ENCODE results near the gene SNED1.

SNED1 gene

DNA sequence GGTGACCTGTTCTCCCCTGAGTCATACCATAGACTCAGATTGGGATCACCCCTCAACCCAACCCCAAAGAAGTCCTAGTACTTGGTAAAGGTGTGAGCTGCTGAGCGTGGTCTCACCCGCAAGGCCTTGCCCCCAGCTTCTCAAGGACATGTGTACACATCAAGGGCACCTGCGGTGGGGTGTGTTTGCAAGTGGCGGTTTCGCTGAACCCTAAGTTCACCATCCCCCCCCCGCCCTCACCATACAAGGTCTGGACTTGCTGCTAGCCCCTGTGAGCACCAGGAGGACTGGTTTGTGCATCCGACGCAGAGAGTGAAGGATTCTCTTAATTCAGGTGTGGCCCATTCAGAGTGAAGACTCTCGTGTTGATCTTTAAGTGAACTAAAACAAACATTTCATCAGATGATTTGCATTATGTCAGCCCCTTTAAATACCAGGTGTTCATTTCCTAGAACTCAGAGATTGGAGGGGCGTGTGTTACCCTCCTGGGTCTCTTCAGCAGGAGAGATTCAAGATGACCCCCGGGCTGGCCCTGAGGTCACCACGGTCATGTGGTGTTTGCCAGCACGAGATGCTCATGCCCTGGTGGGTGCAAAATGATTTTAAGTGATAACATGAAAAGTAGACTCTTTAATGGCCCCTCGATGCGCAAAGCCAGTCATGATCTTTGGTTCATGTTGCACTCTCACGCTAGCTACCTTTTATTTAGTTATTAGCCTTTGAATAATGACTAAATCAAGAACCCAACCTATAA is 75.8 kb downstream of the SNED1 start:
- no peaks in the 10 kb centered on the region for H3K36me3 ChIP-seq (ENCODE audit: insufficient read depth, low read length)
- no peak overlapping the region for H3K4me3 ChIP-seq
- no peak for DNase-seq (ENCODE audit: low read depth, low spot score)
- H3K9ac ChIP-seq (ENCODE audit: insufficient read length): no peak overlapping the region
- H3K27ac ChIP-seq: no peak overlapping the region
- H3K9me3 ChIP-seq (ENCODE audit: low read depth, low read length): no peaks in the 10 kb centered on the region
- TF ChIP-seq FOXP2 (optimal IDR thresholded peaks at IDR 0.05; ENCODE audit: control extremely low read depth, extremely low read length, insufficient read depth): no peak
- TF ChIP-seq POLR2AphosphoS5 (IDR thresholded peaks at IDR 0.05; ENCODE audit: borderline replicate concordance, low read depth, low read length): no peak
- TF ChIP-seq EZH2 (IDR thresholded peaks at IDR 0.05): no peak

DNA sequence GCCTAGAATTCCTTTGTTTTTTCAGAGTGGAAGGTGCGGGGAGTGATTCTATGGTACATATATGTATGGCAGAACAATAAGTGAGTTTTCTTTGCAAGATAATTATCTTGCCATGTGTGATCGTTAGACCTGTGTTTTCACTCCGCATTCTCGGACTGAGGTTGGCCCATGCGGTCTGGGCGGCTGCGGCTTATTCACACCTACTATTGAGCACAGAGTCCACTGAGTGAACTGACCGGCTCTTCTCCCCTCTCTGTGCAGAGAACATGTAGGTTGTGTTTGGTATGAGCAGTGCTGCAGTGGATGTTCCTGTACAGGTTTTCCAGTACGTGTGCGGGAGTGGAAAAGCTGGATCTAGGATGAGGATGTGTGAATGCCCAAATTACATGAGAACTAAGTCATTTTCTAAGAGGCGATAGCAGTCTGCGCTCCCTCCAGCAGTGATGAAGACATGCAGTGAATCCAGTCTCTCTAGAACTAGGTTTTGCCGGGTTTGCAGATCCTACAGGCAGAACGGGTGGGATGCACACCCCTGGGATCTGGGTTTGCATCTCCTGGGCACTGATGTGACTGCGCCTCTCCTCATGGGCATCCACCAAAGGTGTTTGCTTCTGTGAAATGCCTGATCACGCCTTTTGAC is 76.6 kb downstream of the SNED1 start:
- DNase-seq (ENCODE audit: low read depth, low spot score): no peak
- Histone ChIP-seq H3K9me3 (ENCODE audit: low read depth, low read length) (no peaks in the 10 kb centered on the region), H3K36me3 (ENCODE audit: insufficient read depth, low read length) (no peaks in the 10 kb centered on the region), H3K27ac (no peak overlapping the region), H3K4me3 (no peak overlapping the region), H3K9ac (ENCODE audit: insufficient read length) (no peak overlapping the region)
- no peak for TF ChIP-seq EZH2 (IDR thresholded peaks at IDR 0.05)
- no peak for TF ChIP-seq FOXP2 (optimal IDR thresholded peaks at IDR 0.05; ENCODE audit: control extremely low read depth, extremely low read length, insufficient read depth)
- no peak for TF ChIP-seq POLR2AphosphoS5 (IDR thresholded peaks at IDR 0.05; ENCODE audit: borderline replicate concordance, low read depth, low read length)

DNA sequence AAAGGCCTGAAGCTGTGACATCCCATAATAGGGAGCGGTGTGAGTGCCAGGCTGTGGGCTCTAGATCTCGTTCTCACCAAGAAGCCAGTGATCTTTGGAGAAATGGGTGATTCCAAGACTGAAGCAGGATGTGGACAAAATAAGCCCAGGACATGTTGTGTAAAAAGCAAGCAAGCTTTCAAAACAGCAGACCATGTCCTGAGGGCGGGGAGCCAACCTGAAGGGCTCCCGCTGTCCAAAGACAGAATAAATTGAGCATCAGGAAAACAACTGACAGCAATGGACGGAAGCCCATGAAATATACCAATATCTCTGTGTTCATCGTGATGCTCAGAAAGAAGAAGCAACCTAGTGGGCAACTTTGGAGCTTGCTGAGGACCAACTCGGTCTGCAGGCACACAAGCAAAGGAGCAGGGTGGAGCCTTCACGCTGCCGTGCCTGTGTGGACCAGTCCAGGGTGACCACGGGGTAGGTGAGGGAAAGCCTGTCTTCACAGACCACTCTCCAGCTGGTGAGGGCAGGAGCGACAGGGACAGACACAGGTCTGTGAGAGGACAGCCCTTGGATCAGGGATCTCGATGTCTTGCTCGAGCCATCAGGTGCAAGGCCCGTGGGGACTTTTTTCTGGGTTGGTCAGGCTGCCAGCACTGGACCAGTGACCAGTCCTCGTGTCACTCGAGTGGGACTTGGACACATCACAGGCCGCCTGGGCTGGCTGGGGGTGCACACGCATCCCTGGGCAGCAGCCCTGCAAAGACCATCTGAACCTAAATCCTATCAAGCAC is 82.2 kb downstream of the SNED1 start:
- TF ChIP-seq FOXP2 (optimal IDR thresholded peaks at IDR 0.05; ENCODE audit: control extremely low read depth, extremely low read length, insufficient read depth) (no peak), EZH2 (IDR thresholded peaks at IDR 0.05) (no peak), POLR2AphosphoS5 (IDR thresholded peaks at IDR 0.05; ENCODE audit: borderline replicate concordance, low read depth, low read length) (no peak)
- Histone ChIP-seq H3K9ac (ENCODE audit: insufficient read length) (no peak overlapping the region), H3K9me3 (ENCODE audit: low read depth, low read length) (peaks cover 4% of the 10 kb centered on the region; the same call in 1 of the 2 replicates), H3K36me3 (ENCODE audit: insufficient read depth, low read length) (no peaks in the 10 kb centered on the region), H3K27ac (no peak overlapping the region), H3K4me3 (no peak overlapping the region)
- DNase-seq (ENCODE audit: low read depth, low spot score): no peak

DNA sequence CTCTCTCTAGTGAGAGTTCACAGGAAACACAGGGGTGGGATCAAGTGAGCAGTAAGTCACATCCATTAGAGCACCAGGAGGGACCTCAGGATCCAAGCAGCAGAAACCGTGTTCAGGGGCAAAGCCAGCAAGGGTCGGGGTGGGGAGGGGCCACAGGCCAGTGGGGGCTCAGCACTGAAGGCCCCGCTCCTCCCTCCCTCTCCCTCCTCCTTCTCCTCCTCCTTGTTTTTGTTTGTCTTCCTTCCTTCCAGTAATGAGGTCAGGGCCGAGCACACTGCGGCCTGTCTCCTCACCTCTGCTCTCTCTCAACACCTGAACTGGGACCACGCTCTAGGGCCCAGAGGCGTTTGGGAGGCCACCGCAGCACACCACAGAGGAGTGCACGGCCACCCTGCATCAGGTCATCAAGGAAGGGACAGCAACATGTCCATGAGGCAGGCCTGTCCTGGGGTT is 82.8 kb downstream of the SNED1 start:
- peaks cover 1% of the 10 kb centered on the region; the same call in 1 of the 2 replicates for H3K36me3 ChIP-seq (ENCODE audit: insufficient read depth, low read length)
- TF ChIP-seq EZH2 (IDR thresholded peaks at IDR 0.05) (no peak), POLR2AphosphoS5 (IDR thresholded peaks at IDR 0.05; ENCODE audit: borderline replicate concordance, low read depth, low read length) (no peak), FOXP2 (optimal IDR thresholded peaks at IDR 0.05; ENCODE audit: control extremely low read depth, extremely low read length, insufficient read depth) (no peak)

DNA sequence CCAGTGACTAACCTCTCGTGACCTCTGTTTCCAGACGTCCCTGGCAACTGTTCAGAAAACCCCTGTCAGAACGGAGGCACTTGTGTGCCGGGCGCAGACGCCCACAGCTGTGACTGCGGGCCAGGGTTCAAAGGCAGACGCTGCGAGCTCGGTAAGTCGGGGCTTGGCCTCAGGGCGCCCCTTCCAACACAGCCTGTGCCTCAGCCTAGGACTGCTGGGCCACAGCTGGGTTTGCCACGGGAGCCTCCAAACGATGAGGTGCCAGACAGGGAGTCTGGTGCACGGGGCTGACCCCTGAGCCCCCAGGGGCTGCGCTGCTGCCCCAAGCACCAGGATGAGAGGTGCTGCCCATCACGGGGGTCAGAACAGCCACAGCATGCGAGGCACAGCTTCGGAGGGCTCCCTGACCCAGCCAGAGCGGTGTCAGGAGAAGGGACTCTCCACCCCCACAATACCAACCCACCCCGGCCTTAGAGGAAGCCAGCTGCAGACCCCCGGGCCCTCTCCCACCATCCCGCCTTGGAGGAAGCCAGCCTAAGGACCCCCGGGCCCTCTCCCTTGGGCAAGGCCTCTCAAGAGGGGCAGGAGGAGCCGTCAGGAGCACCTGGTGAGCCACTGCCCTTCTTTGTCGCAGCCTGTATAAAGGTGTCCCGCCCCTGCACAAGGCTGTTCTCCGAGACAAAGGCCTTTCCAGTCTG is 83.4 kb downstream of the SNED1 start:
- Histone ChIP-seq H3K4me3 (no peak overlapping the region), H3K9ac (ENCODE audit: insufficient read length) (no peak overlapping the region), H3K27ac (no peak overlapping the region), H3K36me3 (ENCODE audit: insufficient read depth, low read length) (peaks cover 7% of the 10 kb centered on the region), H3K9me3 (ENCODE audit: low read depth, low read length) (peaks cover 4% of the 10 kb centered on the region; the same call in 1 of the 2 replicates)
- TF ChIP-seq POLR2AphosphoS5 (IDR thresholded peaks at IDR 0.05; ENCODE audit: borderline replicate concordance, low read depth, low read length) (no peak), EZH2 (IDR thresholded peaks at IDR 0.05) (no peak), FOXP2 (optimal IDR thresholded peaks at IDR 0.05; ENCODE audit: control extremely low read depth, extremely low read length, insufficient read depth) (no peak)
- DNase-seq (ENCODE audit: low read depth, low spot score): no peak

More for the DNA sequence above, 82.8 kb downstream of the SNED1 start:
- no peak for DNase-seq (ENCODE audit: low read depth, low spot score)
- Histone ChIP-seq H3K9me3 (ENCODE audit: low read depth, low read length) (peaks cover 4% of the 10 kb centered on the region; the same call in 1 of the 2 replicates), H3K9ac (ENCODE audit: insufficient read length) (no peak overlapping the region), H3K4me3 (no peak overlapping the region), H3K27ac (no peak overlapping the region)

DNA sequence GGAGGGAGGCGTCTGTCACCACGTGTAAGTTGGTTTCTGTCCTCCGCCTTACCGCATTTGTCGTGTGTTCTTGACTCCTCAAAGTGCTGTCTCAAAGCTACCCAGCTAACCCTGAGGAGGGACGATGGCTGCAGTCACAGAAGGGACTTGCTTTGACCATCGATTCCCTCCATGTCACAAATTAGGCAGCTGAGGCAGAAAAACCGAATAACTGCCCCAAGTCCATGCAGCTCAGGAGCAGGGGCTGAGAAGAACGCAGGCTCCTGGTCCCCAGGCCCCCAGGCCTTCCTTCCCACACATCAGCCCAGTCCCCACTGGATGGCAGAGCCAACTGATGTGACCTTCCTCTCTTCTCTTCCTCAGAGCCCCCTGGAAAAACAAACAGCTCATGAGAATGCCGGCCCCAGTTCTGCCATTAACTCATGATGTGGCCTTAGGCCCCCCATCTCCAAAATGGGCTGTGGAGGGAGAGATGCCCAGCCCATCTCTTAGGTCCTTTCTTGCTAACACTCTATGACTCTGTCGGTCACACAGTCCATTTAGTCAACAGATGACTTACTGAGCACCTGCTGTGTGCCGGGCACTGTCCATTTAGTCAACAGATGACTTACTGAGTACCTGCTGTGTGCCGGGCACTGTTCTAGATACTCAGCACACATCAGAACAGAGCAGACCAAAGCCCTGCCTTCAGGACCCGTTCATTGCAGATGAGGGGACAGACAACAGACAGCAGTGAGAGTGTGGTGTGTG is 84.1 kb downstream of the SNED1 start:
- H3K27ac ChIP-seq: no peak overlapping the region
- H3K36me3 ChIP-seq (ENCODE audit: insufficient read depth, low read length): peaks cover 13% of the 10 kb centered on the region
- H3K4me3 ChIP-seq: no peak overlapping the region
- peaks cover 4% of the 10 kb centered on the region; the same call in 1 of the 2 replicates for H3K9me3 ChIP-seq (ENCODE audit: low read depth, low read length)
- TF ChIP-seq FOXP2 (optimal IDR thresholded peaks at IDR 0.05; ENCODE audit: control extremely low read depth, extremely low read length, insufficient read depth) (no peak), POLR2AphosphoS5 (IDR thresholded peaks at IDR 0.05; ENCODE audit: borderline replicate concordance, low read depth, low read length) (no peak)
- no peak overlapping the region for H3K9ac ChIP-seq (ENCODE audit: insufficient read length)
- no peak for DNase-seq (ENCODE audit: low read depth, low spot score)

DNA sequence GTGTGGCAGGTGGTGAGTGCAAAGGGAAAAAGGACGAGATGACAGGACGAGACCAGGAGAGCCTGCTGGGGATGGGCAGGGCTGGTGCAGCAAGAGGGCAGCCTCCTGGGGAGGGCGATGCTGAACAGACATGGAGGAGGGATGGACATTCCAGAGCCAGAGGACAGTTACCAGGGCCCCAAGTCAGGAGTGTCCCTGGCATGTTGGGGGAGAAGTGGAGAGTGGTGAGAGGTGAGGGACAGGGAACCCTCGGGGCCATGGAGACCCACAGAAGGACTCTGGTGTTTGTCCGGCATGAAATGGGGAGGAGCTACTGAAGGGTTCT is 84.6 kb downstream of the SNED1 start:
- H3K27ac ChIP-seq: no peak overlapping the region

More for the DNA sequence above, 84.6 kb downstream of the SNED1 start:
- no peak for DNase-seq (ENCODE audit: low read depth, low spot score)
- Histone ChIP-seq H3K9me3 (ENCODE audit: low read depth, low read length) (peaks cover 4% of the 10 kb centered on the region; the same call in 1 of the 2 replicates), H3K9ac (ENCODE audit: insufficient read length) (no peak overlapping the region), H3K4me3 (no peak overlapping the region), H3K36me3 (ENCODE audit: insufficient read depth, low read length) (peaks cover 19% of the 10 kb centered on the region)
- TF ChIP-seq POLR2AphosphoS5 (IDR thresholded peaks at IDR 0.05; ENCODE audit: borderline replicate concordance, low read depth, low read length) (no peak), FOXP2 (optimal IDR thresholded peaks at IDR 0.05; ENCODE audit: control extremely low read depth, extremely low read length, insufficient read depth) (no peak), EZH2 (IDR thresholded peaks at IDR 0.05) (no peak)
